GM10266 (cell line): Measurements from ENCODE around the gene SMIM27.

ENCODE experiments used
- DNase-seq: peaks from one replicate; pipeline ENCODE4 v3.0.0; 2012; ENCODE audit errors: extremely low spot score
- CTCF ChIP-seq: IDR thresholded peaks from 2 replicates; pipeline ENCODE4 v1.5.1; 2012; ENCODE audit warnings: mild to moderate bottlenecking, low read depth; ENCODE audit not compliant: control insufficient read depth, insufficient read depth; ENCODE audit errors: missing control alignments

Gene SMIM27

GRCh38 chr9:32573821-32574220, 21.7 kb downstream of the SMIM27 start:
- DNase-seq: no peak

GRCh38 chr9:32574858-32575257, 22.7 kb downstream of the SMIM27 start:
- TF ChIP-seq CTCF: no peak
- no peak for DNase-seq

More at GRCh38 chr9:32573821-32574220, 21.7 kb downstream of the SMIM27 start:
- no peak for TF ChIP-seq CTCF

GRCh38 chr9:32577316-32577715, 25.2 kb downstream of the SMIM27 start:
- DNase-seq: no peak
- no peak for TF ChIP-seq CTCF

- DNase-seq: no peak
- no peak for TF ChIP-seq CTCF
Observed at GRCh38 chr9:32578976-32579375, 26.8 kb downstream of the SMIM27 start.

GRCh38 chr9:32579706-32580331, 27.7 kb downstream of the SMIM27 start:
- peak; percentile 47 for DNase-seq
- TF ChIP-seq CTCF: peak; percentile 95

- no peak for TF ChIP-seq CTCF
- DNase-seq: no peak
Observed at GRCh38 chr9:32580631-32581300, 28.6 kb downstream of the SMIM27 start.

GRCh38 chr9:32581512-32582143, 29.5 kb downstream of the SMIM27 start:
- DNase-seq: peak; percentile 39
- peak; percentile 54 for TF ChIP-seq CTCF
